Lower lobe of right lung (tissue), 2 donors: ENCODE results near the gene SMPD3. TPM values are rescaled to one million over a fixed set of nuclear protein-coding genes. Genes with fewer than 3 reads are reported as not detected.

Experiments
- ATAC-seq, 2 donors: fragments of 200-7000 bp; cut with Tn5 transposase; one replicate each; pipeline ENCODE4 v1.9.1; 2020 to 2022; ENCODE audit warnings: mild to moderate bottlenecking in 2 of 2, moderate library complexity in 2 of 2
- DNase-seq: peaks from one replicate; pipeline ENCODE4 v3.0.0-alpha.2; 2020
- H3K27ac ChIP-seq: fragments of 200-600 bp; one replicate; pipeline ENCODE4 v1.8.0; 2022
- H3K27me3 ChIP-seq: fragments of 200-600 bp; one replicate; pipeline ENCODE4 v1.8.0; 2022; ENCODE audit warnings: low read depth
- H3K36me3 ChIP-seq: fragments of 200-600 bp; one replicate; pipeline ENCODE4 v1.8.0; 2022; ENCODE audit warnings: mild to moderate bottlenecking
- H3K4me1 ChIP-seq: fragments of 200-600 bp; one replicate; pipeline ENCODE4 v1.8.0; 2022
- H3K4me3 ChIP-seq: fragments of 200-600 bp; one replicate; pipeline ENCODE4 v1.8.0; 2022; ENCODE audit warnings: mild to moderate bottlenecking
- H3K9me3 ChIP-seq: fragments of 200-600 bp; one replicate; pipeline ENCODE4 v1.8.0; 2022
- CTCF ChIP-seq: fragments of 200-600 bp; IDR thresholded peaks from one replicate; pipeline ENCODE4 v1.8.0; 2022; ENCODE audit warnings: antibody characterized with exemption, mild to moderate bottlenecking
- intact Hi-C: fragments of 100-400 bp; cut with DNase I; formaldehyde crosslinking; loops from one replicate; pipeline ENCODE4 v1.11.0; 2022
- total RNA-seq: library from RNA; stranded (reverse); fragmentation: NEBNext Ultra II Directional; extraction: Animal tissue kit (Norgen Biotek cat#: 25700); gene quantifications from one replicate; pipeline ENCODE4 v1.2.1, GENCODE V29; 2021
- donor health status: DM: no; HTN: yes; CAD: no; lungs with severe emphysema.

SMPD3 gene
- total RNA-seq, 1 donor from 2014 or later = 3.6 TPM

GRCh38 chr16:68403704-68404103 is 44.6 kb downstream of the SMPD3 start:
- intact Hi-C loops = no loop called here
- no peak for TF ChIP-seq CTCF
- Histone ChIP-seq H3K4me1 (no peaks in the 10 kb centered on the region), H3K27me3 (no peaks in the 10 kb centered on the region), H3K4me3 (no peak overlapping the region), H3K27ac (no peak overlapping the region), H3K36me3 (no peaks in the 10 kb centered on the region), H3K9me3 (no peaks in the 10 kb centered on the region)
- ATAC-seq (no peak), DNase-seq (peak; percentile 24)

- intact Hi-C loops = no loop called here
- Histone ChIP-seq H3K4me1 (no peaks in the 10 kb centered on the region), H3K36me3 (no peaks in the 10 kb centered on the region), H3K4me3 (no peak overlapping the region), H3K9me3 (no peaks in the 10 kb centered on the region), H3K27me3 (no peaks in the 10 kb centered on the region), H3K27ac (no peak overlapping the region)
- DNase-seq (no peak), ATAC-seq (no peak)
- TF ChIP-seq CTCF = no peak
Measured at GRCh38 chr16:68403177-68403576, 45.1 kb downstream of the SMPD3 start.

- no peak for ATAC-seq
- no peak for TF ChIP-seq CTCF
- intact Hi-C loops = no loop called here
Measured at GRCh38 chr16:68402748-68403040, 45.6 kb downstream of the SMPD3 start.

GRCh38 chr16:68401871-68402747 is 46.2 kb downstream of the SMPD3 start:
- no peaks in the 10 kb centered on the region for H3K27me3 ChIP-seq
- TF ChIP-seq CTCF = no peak
- DNase-seq = peak; percentile 11
- no peaks in the 10 kb centered on the region for H3K4me1 ChIP-seq
- no peak overlapping the region for H3K27ac ChIP-seq
- ATAC-seq = no peak
- no peaks in the 10 kb centered on the region for H3K36me3 ChIP-seq
- intact Hi-C loops = no loop called here
- no peaks in the 10 kb centered on the region for H3K9me3 ChIP-seq
- no peak overlapping the region for H3K4me3 ChIP-seq

More at GRCh38 chr16:68402748-68403040, 45.6 kb downstream of the SMPD3 start:
- H3K9me3 ChIP-seq = no peaks in the 10 kb centered on the region
- H3K4me3 ChIP-seq = no peak overlapping the region
- peak; percentile 4 for DNase-seq
- no peaks in the 10 kb centered on the region for H3K4me1 ChIP-seq
- H3K27me3 ChIP-seq = no peaks in the 10 kb centered on the region
- H3K27ac ChIP-seq = no peak overlapping the region
- no peaks in the 10 kb centered on the region for H3K36me3 ChIP-seq

GRCh38 chr16:68400924-68401460 is 47.3 kb downstream of the SMPD3 start:
- TF ChIP-seq CTCF = no peak
- intact Hi-C loops = no loop called here
- ATAC-seq = no peak
- H3K4me1 ChIP-seq = no peaks in the 10 kb centered on the region
- no peaks in the 10 kb centered on the region for H3K27me3 ChIP-seq
- no peak overlapping the region for H3K4me3 ChIP-seq
- H3K27ac ChIP-seq = no peak overlapping the region
- H3K36me3 ChIP-seq = no peaks in the 10 kb centered on the region
- peak; percentile 10 for DNase-seq
- no peaks in the 10 kb centered on the region for H3K9me3 ChIP-seq
